ENCODE measurements around the gene HES3.

DNA sequence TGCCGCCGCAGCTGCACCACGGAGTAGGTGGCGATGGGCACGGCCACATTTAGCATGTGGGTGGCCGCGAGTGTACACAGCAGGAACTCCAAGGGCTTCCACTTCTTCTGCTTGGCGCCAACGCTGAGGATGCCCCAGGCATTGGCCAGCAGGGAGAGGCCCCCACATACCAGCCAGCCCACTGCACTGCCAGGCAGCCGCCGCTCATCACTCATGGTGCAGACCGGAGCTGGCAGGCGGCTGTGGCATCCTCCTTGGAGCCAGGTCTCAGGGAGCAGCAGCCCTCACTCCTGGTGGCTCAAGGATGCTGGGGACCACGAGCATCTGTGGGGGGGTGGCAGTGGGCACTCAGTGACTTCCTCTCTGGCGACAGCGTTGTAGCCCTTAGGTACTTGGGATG lies 10.7 kb downstream of the HES3 start:
- TF ChIP-seq, protein P1, sequence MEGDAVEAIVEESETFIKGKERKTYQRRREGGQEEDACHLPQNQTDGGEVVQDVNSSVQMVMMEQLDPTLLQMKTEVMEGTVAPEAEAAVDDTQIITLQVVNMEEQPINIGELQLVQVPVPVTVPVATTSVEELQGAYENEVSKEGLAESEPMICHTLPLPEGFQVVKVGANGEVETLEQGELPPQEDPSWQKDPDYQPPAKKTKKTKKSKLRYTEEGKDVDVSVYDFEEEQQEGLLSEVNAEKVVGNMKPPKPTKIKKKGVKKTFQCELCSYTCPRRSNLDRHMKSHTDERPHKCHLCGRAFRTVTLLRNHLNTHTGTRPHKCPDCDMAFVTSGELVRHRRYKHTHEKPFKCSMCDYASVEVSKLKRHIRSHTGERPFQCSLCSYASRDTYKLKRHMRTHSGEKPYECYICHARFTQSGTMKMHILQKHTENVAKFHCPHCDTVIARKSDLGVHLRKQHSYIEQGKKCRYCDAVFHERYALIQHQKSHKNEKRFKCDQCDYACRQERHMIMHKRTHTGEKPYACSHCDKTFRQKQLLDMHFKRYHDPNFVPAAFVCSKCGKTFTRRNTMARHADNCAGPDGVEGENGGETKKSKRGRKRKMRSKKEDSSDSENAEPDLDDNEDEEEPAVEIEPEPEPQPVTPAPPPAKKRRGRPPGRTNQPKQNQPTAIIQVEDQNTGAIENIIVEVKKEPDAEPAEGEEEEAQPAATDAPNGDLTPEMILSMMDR (conservative IDR thresholded peaks at IDR 0.05 in 1 of 2, IDR thresholded peaks at IDR 0.05 in 1 of 2; ENCODE audit: extremely low read depth in 1 of 2, insufficient read depth in 1 of 2, low read depth in 1 of 2, low read length in 2 of 2): no peak
- no peak for TF ChIP-seq EZH2 (IDR thresholded peaks at IDR 0.05; ENCODE audit: borderline replicate concordance, low read length)

All from mammary epithelial cell (primary cell).